GM19023 (cell line): Measurements from ENCODE around the gene NSUN3.
"Not testable (repeated sequence)": the region's sequence is repeated elsewhere in the genome, so short reads cannot be mapped to it uniquely, and the experiment has no call there.

Source experiments
- ATAC-seq: cut with Tn5 transposase; IDR thresholded peaks from one replicate; pipeline ENCODE4 v1.9.1; 2021; ENCODE audit warnings: mild to moderate bottlenecking, moderate library complexity; ENCODE audit not compliant: unreplicated experiment

Gene NSUN3

GRCh38 chr3:94066506-94067500 lies 3.9 kb downstream of the NSUN3 start:
- ATAC-seq: no peak

GRCh38 chr3:94069194-94069813 lies 6.4 kb downstream of the NSUN3 start:
- no peak for ATAC-seq

GRCh38 chr3:94070341-94070911 lies 7.6 kb downstream of the NSUN3 start:
- ATAC-seq: peak; percentile 63

- peak; percentile 81 for ATAC-seq
Observed at GRCh38 chr3:94071713-94072284, 8.9 kb downstream of the NSUN3 start.

DNA sequence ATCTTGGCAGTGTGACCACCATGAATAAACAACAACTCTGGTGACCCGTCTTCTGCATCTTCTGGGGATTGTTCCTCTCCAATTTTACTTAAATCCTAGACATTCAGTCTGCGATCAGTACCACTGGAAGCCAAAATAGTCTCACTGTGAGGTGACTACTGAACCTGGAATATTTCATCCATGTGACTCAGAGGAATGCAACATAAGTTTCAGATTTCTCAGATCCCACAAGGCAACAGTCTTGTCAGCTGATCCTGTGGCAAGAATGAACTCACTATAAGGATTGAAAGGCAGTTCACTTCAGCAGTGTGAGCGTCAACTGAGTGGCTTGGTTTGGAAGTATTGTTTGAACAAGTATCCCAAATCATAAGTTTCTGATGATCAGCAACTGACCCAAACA lies 13.2 kb downstream of the NSUN3 start:
- ATAC-seq: no peak

- ATAC-seq: not testable (repeated sequence)
Observed at GRCh38 chr3:94080552-94080951, 17.7 kb downstream of the NSUN3 start.

DNA sequence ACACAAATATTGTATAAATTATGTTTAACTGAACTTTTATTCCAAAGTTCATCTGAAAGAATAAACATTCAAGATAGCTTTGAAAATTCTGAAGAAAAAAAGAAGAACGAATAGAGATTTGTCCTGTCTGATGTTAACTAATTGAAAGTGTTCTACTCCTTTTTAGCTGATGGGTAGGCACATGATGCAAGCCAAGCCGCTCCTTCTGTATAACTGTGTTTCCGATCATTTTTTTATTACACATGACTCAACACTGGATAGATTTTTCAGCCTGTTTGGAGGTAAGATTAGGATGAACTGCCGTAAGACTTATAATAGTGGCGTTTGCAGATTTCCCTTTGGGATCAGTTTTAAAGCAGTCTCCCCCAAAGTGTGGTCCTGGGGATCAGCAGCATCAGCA lies 19.0 kb downstream of the NSUN3 start:
- ATAC-seq: no peak

DNA sequence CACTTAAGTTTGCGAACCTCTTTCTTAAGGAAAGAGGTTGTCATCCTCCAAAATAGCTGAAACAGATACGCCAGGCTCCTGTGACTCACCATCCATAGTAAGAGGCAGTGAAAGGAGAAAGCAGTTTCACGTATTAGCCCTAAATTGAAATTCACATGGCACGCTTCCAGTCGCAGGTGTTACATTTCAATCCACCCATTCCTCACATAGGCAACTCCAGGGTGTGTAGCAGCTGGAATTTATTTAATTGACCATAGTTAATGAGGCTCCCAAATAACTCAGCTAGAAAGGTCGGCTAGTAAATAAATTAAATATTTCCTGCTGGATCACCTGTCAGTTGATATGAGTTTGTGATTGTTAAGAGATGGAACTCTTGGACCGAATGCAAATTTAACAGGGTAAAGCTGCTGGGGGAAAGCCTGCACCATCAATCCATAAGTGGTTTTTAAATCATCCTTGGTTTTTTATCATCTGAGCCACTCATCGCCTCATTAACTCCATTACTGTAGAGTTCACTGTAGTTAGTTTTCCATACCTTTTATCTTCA lies 19.6 kb downstream of the NSUN3 start:
- ATAC-seq: no peak

- no peak for ATAC-seq
Observed at GRCh38 chr3:94083261-94083660, 20.4 kb downstream of the NSUN3 start.

DNA sequence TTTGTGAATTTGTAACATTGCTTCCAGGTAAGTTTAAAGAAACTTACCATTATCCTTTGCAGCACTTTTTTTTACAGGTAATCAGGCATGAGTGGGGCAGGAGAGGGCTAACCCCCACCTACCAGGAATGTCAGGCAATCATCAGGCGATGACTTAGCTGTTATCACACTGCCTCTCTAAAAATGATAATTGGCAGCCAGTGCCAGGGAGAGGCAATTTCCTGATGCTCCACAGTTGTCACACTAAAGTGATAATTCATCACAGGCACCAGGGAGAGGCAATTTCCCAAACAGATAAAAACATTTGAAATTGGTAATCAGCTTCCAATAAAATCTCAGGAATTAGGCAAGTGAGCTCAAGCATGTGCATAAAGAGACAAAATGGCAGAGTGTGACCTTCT lies 26.3 kb downstream of the NSUN3 start:
- no peak for ATAC-seq

DNA sequence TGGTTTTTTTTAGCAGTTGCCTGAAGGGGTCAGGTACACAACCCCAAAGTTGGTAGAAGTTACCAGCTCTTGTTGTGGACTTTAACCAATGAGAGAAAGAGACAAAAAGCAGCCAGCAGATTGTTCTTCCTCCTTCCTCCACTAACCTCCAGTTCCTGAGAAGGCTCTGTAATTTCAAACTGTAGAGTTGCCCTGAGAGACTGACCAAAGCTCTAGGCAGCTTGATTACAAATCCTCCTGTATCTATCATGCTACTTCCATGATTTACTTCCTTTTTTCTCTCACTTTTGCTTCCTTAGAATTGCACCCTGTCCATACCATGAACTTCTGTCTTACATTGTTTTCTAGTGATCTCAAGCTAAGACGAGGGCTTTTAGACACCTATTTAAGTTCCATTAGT lies 29.2 kb downstream of the NSUN3 start:
- ATAC-seq: no peak

DNA sequence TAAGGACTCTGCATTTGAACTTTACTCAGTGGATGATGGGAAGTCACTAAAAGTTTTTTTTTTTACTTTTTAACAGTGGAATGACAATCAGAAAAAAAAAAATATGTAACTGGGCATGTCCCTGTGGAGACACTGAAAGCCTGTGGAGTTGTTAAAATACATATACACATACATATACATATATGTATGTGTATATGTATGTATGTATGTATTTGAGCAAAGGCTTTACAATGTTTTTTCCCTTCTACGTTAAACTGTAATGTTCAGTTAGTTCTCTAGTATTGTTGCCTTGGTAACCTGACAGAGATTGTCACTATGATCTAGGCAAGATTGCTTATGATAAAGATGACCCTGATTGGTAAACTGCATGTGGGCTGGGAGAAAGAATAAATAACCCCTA lies 30.3 kb downstream of the NSUN3 start:
- no peak for ATAC-seq

GRCh38 chr3:94095111-94095510 lies 32.2 kb downstream of the NSUN3 start:
- ATAC-seq: no peak

DNA sequence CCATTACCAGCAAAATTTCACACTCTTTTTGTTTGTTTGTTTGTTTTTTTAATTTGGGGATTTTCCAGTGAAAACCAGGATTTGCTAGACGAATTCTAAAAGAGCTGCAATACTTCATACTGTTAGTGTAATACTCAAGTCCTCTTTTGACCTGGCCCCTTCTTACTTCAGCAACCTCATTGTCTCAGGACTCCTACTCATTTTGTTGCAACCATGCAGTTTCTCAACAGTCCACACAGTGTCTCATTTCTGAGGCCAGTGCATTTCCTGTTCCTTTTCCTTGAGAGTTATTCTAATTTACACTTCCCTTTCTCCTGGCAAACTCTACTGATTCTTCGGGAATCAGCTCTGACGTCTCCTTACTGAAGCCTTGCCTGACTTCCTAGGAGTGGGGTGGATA lies 35.6 kb downstream of the NSUN3 start:
- no peak for ATAC-seq

DNA sequence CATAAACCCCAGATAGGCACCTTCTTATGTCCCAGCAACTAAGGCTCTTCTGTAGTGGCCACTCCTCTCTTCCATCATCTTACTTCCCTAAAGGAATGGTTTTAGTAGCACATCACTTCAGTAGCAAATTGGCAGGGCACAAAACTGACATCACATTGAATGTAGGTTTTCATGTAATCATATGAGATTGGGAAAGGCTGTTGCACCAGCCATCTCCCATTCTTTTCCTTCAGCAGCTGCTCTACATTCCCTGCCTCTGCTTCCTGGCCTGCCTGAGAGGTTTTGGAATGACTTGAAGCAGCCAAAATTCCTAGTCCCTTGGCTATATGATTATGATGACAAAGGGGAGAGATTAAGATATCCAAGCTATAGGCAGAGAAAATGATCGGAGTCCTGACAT lies 36.5 kb downstream of the NSUN3 start:
- ATAC-seq: no peak

GRCh38 chr3:94101860-94102259 lies 39.0 kb downstream of the NSUN3 start:
- no peak for ATAC-seq

DNA sequence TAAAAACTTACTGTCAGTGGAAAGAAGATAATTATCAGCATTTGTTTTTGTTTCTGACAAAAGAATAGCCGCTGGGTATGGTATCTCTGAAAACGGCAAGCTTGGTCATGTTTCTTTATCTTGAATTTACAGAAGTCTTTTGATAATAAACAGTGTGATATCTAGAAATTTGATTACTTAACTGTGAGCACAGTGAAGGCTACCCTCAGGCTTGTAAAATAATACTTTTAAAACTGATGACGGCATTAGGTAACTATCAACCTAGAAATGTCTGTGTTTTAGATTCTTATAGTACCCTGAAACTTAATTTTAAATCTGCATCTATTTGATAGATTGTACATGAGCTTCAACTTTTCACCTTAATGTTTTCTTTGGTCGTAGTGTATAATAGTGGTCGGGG lies 43.4 kb downstream of the NSUN3 start:
- no peak for ATAC-seq

DNA sequence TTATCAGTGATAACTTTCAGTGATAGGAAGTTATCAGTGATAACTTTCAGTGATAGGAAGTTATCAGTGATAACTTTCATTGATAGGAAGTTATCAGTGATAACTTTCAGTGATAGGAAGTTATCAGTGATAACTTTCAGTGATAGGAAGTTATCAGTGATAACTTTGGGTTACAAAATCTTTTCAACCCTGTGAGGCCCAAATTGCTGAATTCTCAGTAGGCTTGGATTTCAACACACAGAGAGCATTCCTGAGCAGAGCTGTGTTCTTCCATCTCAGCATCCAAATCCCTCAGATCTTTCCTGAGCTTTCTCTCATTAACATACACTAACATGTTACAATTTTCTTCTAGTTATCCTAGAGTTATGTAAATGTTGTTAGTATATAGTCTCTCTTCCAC lies 47.4 kb downstream of the NSUN3 start:
- ATAC-seq: not testable (repeated sequence)

- ATAC-seq: no peak
Observed at GRCh38 chr3:94110854-94111253, 48.0 kb downstream of the NSUN3 start.

DNA sequence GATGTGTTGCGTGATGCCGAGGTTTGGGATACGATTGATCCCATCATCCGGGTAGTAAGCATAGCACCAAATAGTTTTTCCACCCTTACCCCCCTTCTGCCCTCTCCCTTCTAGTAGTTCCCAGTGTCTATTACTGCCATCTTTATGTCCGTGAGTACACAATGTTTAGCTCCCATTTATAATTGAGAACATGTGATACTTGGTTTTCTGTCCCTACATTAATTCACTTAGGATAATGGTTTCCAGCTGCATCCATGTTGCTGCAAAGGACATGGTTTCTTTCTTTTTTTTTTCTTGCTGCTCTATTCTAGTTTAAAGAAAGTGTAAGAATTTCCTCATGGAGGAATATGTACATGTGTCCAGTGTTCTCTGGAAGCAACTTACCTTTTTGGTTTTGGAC lies 51.8 kb downstream of the NSUN3 start:
- ATAC-seq: no peak

DNA sequence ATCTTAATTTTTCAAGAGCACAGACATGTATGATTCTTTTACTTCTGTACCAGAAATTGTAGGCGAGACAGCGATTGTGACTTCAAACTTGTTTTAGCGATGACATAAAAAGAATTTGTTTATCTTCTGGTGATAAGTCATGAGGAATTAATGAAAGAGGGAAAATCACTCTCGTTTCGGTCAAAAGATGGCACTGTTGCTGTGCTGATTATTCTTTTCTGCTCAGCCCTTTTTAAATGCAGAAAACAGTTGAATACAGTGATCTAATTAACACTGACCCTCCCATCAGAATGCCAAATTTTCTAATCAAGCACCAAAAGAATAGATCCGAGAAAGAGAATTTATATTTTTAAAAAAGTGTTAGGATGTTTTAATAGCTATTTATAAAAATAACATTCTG lies 52.6 kb downstream of the NSUN3 start:
- ATAC-seq: no peak
